HG03175 (cell line): ENCODE data around the gene RDH13.
"Not testable (repeated sequence)": the region's sequence is repeated elsewhere in the genome, so short reads cannot be mapped to it uniquely, and the experiment has no call there.

Source experiments
- ATAC-seq: cut with Tn5 transposase; IDR thresholded peaks from one replicate; pipeline ENCODE4 v1.9.1; 2021; ENCODE audit warnings: mild to moderate bottlenecking, moderate library complexity; ENCODE audit not compliant: unreplicated experiment

The RDH13 gene

GRCh38 chr19:55062735-55063491 is at the start of gene RDH13:
RDH13 (minus strand) TSS chr19:55063148; CDS start chr19:55063032, 116 bp downstream.
- ATAC-seq = peak; percentile 93

- ATAC-seq = no peak
Observed at GRCh38 chr19:55112246-55112776, 49.4 kb upstream of the RDH13 start.

- no peak for ATAC-seq
Observed at GRCh38 chr19:55111238-55111831, 48.4 kb upstream of the RDH13 start.

GRCh38 chr19:55109527-55110291 is 46.8 kb upstream of the RDH13 start:
- ATAC-seq = no peak

- not testable (repeated sequence) for ATAC-seq
Observed at GRCh38 chr19:55107252-55107651, 44.3 kb upstream of the RDH13 start.

GRCh38 chr19:55106591-55106990 is 43.6 kb upstream of the RDH13 start:
- ATAC-seq = no peak

- no peak for ATAC-seq
Observed at GRCh38 chr19:55105237-55105636, 42.3 kb upstream of the RDH13 start.

- no peak for ATAC-seq
Observed at GRCh38 chr19:55103190-55103589, 40.2 kb upstream of the RDH13 start.

GRCh38 chr19:55101261-55101660 is 38.3 kb upstream of the RDH13 start:
- ATAC-seq = no peak

GRCh38 chr19:55099557-55100506 is 36.9 kb upstream of the RDH13 start:
- ATAC-seq = no peak

GRCh38 chr19:55098716-55099556 is 36.0 kb upstream of the RDH13 start:
- no peak for ATAC-seq

GRCh38 chr19:55097864-55098715 is 35.1 kb upstream of the RDH13 start:
- ATAC-seq = no peak

- no peak for ATAC-seq
Observed at GRCh38 chr19:55096061-55096701, 33.2 kb upstream of the RDH13 start.

- ATAC-seq = no peak
Observed at GRCh38 chr19:55095260-55096060, 32.5 kb upstream of the RDH13 start.

- no peak for ATAC-seq
Observed at GRCh38 chr19:55094456-55095259, 31.7 kb upstream of the RDH13 start.
